Measurements from ENCODE around the gene GMPPB. TPM values are rescaled to one million over a fixed set of nuclear protein-coding genes. Genes with fewer than 3 reads are reported as not detected.

The GMPPB gene
- total RNA-seq, 2 donors from 2014 or later: 22.4 to 38.7 TPM

Other genes with a start within 250 kb of the GMPPB start
- under 1 TPM; 0.13 to 0.22 TPM for gene BSN, start 169.5 kb downstream of the GMPPB start, total RNA-seq
- 100 to 1,000 TPM in 1 of 2 donors, 10 to 100 TPM in 1; 88.6 to 184 TPM for gene APEH, start 49.6 kb downstream of the GMPPB start, total RNA-seq
- gene MST1, start 34.5 kb downstream of the GMPPB start, total RNA-seq: 10 to 100 TPM in 1 of 2 donors, 1 to 10 TPM in 1; 8.4 to 28.2 TPM
- 10 to 100 TPM; 22.8 to 44.5 TPM for gene RNF123, start 34.4 kb downstream of the GMPPB start, total RNA-seq
- under 1 TPM in 1 of 2 donors, not detected in 1; 0.29 TPM for gene AMIGO3, start 4.3 kb downstream of the GMPPB start, total RNA-seq
- gene IP6K1, start 62.6 kb upstream of the GMPPB start, total RNA-seq: 10 to 100 TPM; 26.3 to 37.2 TPM
- gene CDHR4, start 75.9 kb upstream of the GMPPB start, total RNA-seq: under 1 TPM in 1 of 2 donors, not detected in 1; 0.40 TPM
- gene INKA1, start 79.3 kb upstream of the GMPPB start, total RNA-seq: under 1 TPM; 0.26 to 0.32 TPM
- gene UBA7, start 90.0 kb upstream of the GMPPB start, total RNA-seq: 10 to 100 TPM; 68.6 to 94.2 TPM
- gene TRAIP, start 132.6 kb upstream of the GMPPB start, total RNA-seq: 10 to 100 TPM; 19.6 to 24.5 TPM
- gene CAMKV, start 146.0 kb upstream of the GMPPB start, total RNA-seq: under 1 TPM; 0.15 to 0.34 TPM
- gene MST1R, start 179.9 kb upstream of the GMPPB start, total RNA-seq: under 1 TPM; 0.74 to 0.84 TPM
- 10 to 100 TPM in 1 of 2 donors, 1 to 10 TPM in 1; 4.6 to 15.8 TPM for gene MON1A, start 205.9 kb upstream of the GMPPB start, total RNA-seq
- gene RBM6, start 216.2 kb upstream of the GMPPB start, total RNA-seq: 10 to 100 TPM; 75.5 to 88.4 TPM

Data from activated T-helper 17 cell treated with anti-CD3 and anti-CD28 coated beads, Interleukin-2, amount 50 U/mL, for 72 hours (primary cell).